H1 (cell line): ENCODE measurements around the gene SENP6. TPM values are rescaled to one million over a fixed set of nuclear protein-coding genes. Genes with fewer than 3 reads are reported as not detected.

ENCODE experiments used
- CTCF ChIA-PET: fragments of 300-600 bp; sonication (Branson Sonifier 250); formaldehyde crosslinking; loops from one replicate; lab custom pipeline; 2021; ENCODE audit not compliant: partially characterized antibody; lab: Charles Lee
- POLR2A ChIA-PET: fragments of 300-600 bp; sonication (Branson Sonifier 250); formaldehyde crosslinking; loops from one replicate; lab custom pipeline; 2021; ENCODE audit warnings: inconsistent platforms; ENCODE audit not compliant: partially characterized antibody; lab: Charles Lee
- DNase-seq, 2 experiments: peaks; one replicate each; pipeline versions ENCODE4 v3.0.0 to v3.0.0-alpha.2; 2010 to 2022; ENCODE audit warnings: low spot score in 2 of 2, low read depth in 1 of 2, mixed read lengths in 1 of 2
- FAIRE-seq: peaks from 2 replicates; lab custom pipeline; 2011; peaks lifted over from hg19 to GRCh38; lab: Jason Lieb, UNC
- H2AFZ ChIP-seq: 2 replicates; pipeline ENCODE4 v1.8.1; 2012; ENCODE audit warnings: low read length, inconsistent platforms
- H2AK5ac ChIP-seq: 2 replicates; pipeline ENCODE4 v1.6.1; 2013; ENCODE audit warnings: low read depth, low read length
- H2BK120ac ChIP-seq: replicated peaks from 2 replicates; pipeline ENCODE3; 2013; ENCODE audit warnings: low read depth, low read length, inconsistent platforms
- H2BK12ac ChIP-seq: 2 replicates; pipeline ENCODE4 v1.6.1; 2013; ENCODE audit warnings: low read depth, low read length
- H2BK15ac ChIP-seq: 2 replicates; pipeline ENCODE4 v1.6.1; 2013; ENCODE audit warnings: low read length
- H2BK20ac ChIP-seq: 2 replicates; pipeline ENCODE4 v1.6.1; 2013; ENCODE audit warnings: low read length
- H2BK5ac ChIP-seq: 2 replicates; pipeline ENCODE4 v1.6.1; 2013; ENCODE audit warnings: low read depth, low read length
- H3K14ac ChIP-seq: 2 replicates; pipeline ENCODE4 v1.6.1; 2013; ENCODE audit warnings: inconsistent platforms; ENCODE audit not compliant: insufficient read length
- H3K18ac ChIP-seq: 2 replicates; pipeline ENCODE4 v1.6.1; 2013; ENCODE audit warnings: low read length; ENCODE audit errors: extremely low read depth
- H3K23ac ChIP-seq: 2 replicates; pipeline ENCODE4 v1.6.1; 2013; ENCODE audit warnings: inconsistent platforms; ENCODE audit not compliant: insufficient read length
- H3K23me2 ChIP-seq: 2 replicates; pipeline ENCODE4 v1.6.1; 2013; ENCODE audit warnings: low read depth, low read length
- H3K27ac ChIP-seq: 2 replicates; pipeline ENCODE4 v1.6.1; 2011; ENCODE audit warnings: low read depth, low read length, inconsistent platforms
- H3K27me3 ChIP-seq, 4 experiments: replicated peaks in 1 of 4; 1 replicate in 1 of 4; 2 replicates in 3 of 4; pipeline versions ENCODE4 v1.6.1 to v1.8.1; 2011 to 2013; ENCODE audit warnings: low read length in 3 of 4, mild to moderate bottlenecking in 3 of 4, inconsistent platforms in 2 of 4, mixed read lengths in 2 of 4, moderate library complexity in 1 of 4; ENCODE audit not compliant: control insufficient read depth in 3 of 4, insufficient read depth in 3 of 4; ENCODE audit errors: extremely low read depth in 1 of 4
- H3K36me3 ChIP-seq, 4 experiments: 2 replicates each; pipeline versions ENCODE4 v1.6.1 to v1.8.1; 2011 to 2013; ENCODE audit warnings: mild to moderate bottlenecking in 4 of 4, low read length in 3 of 4, moderate library complexity in 2 of 4, control low read depth in 1 of 4, inconsistent platforms in 1 of 4; ENCODE audit not compliant: insufficient read depth in 4 of 4, control insufficient read depth in 2 of 4
- H3K4ac ChIP-seq: replicated peaks from 2 replicates; pipeline ENCODE3; 2013; ENCODE audit warnings: low read length, low read depth, mixed read lengths, inconsistent platforms; ENCODE audit not compliant: insufficient read length
- H3K4me1 ChIP-seq, 4 experiments: replicated peaks in 1 of 4; 1 replicate in 1 of 4; 2 replicates in 3 of 4; pipeline versions ENCODE4 v1.6.1 to v1.8.1; 2011 to 2013; ENCODE audit warnings: low read length in 3 of 4, inconsistent platforms in 2 of 4, mixed read lengths in 1 of 4; ENCODE audit not compliant: insufficient read depth in 4 of 4, control insufficient read depth in 3 of 4
- H3K4me2 ChIP-seq, 2 experiments: 2 replicates each; pipeline versions ENCODE4 v1.6.1 to v1.8.1; 2011 to 2013; ENCODE audit warnings: low read depth in 2 of 2, low read length in 2 of 2, control low read depth in 1 of 2, inconsistent platforms in 1 of 2, mild to moderate bottlenecking in 1 of 2; ENCODE audit not compliant: insufficient read depth in 1 of 2
- H3K4me3 ChIP-seq, 4 experiments: fragments of 200-600, 300-600 bp in 1 of 4; sonication (generic), shearing (Covaris generic), sonication (Bioruptor Twin) in 1 of 4; 2 replicates each; pipeline versions ENCODE4 v1.5.1 to v1.8.1; 2011 to 2016; ENCODE audit warnings: low read length in 4 of 4, low read depth in 3 of 4, control low read depth in 2 of 4, inconsistent platforms in 2 of 4, mild to moderate bottlenecking in 2 of 4, mixed read lengths in 1 of 4, moderate library complexity in 1 of 4; ENCODE audit not compliant: insufficient read depth in 2 of 4; ENCODE audit errors: extremely low read depth in 1 of 4
- H3K56ac ChIP-seq: replicated peaks from 2 replicates; pipeline ENCODE3; 2013; ENCODE audit warnings: low read depth, mild to moderate bottlenecking, mixed read lengths, low read length, inconsistent platforms; ENCODE audit not compliant: insufficient read length
- H3K79me1 ChIP-seq: 2 replicates; pipeline ENCODE4 v1.6.1; 2013; ENCODE audit warnings: low read depth, low read length, control low read depth
- H3K79me2 ChIP-seq, 2 experiments: 2 replicates each; pipeline versions ENCODE4 v1.6.1 to v1.8.1; 2012 to 2013; ENCODE audit warnings: low read length in 2 of 2, mild to moderate bottlenecking in 2 of 2, inconsistent platforms in 1 of 2; ENCODE audit not compliant: insufficient read depth in 2 of 2, control insufficient read depth in 1 of 2
- H3K9ac ChIP-seq, 4 experiments: replicated peaks in 1 of 4; 1 replicate in 1 of 4; 2 replicates in 3 of 4; pipeline versions ENCODE4 v1.6.1 to v1.8.1; 2011 to 2013; ENCODE audit warnings: low read depth in 3 of 4, low read length in 3 of 4, control low read depth in 2 of 4, mild to moderate bottlenecking in 2 of 4, moderate library complexity in 2 of 4, inconsistent platforms in 1 of 4; ENCODE audit errors: extremely low read depth in 1 of 4
- H3K9me3 ChIP-seq, 2 experiments: 2 replicates each; pipeline versions ENCODE4 v1.6.1 to v1.8.1; 2012 to 2013; ENCODE audit warnings: mild to moderate bottlenecking in 2 of 2, moderate library complexity in 2 of 2, control low read depth in 1 of 2, inconsistent platforms in 1 of 2, low read depth in 1 of 2, low read length in 1 of 2, mixed read lengths in 1 of 2; ENCODE audit not compliant: insufficient read depth in 2 of 2
- H4K20me1 ChIP-seq, 2 experiments: replicated peaks in 1 of 2; 2 replicates each; pipeline versions ENCODE3 to v1.8.1; 2011 to 2013; ENCODE audit warnings: inconsistent platforms in 2 of 2, low read length in 2 of 2, mild to moderate bottlenecking in 1 of 2; ENCODE audit not compliant: insufficient read depth in 2 of 2, control insufficient read depth in 1 of 2
- H4K5ac ChIP-seq: 2 replicates; pipeline ENCODE4 v1.6.1; 2013; ENCODE audit warnings: low read length, low read depth, mixed read lengths, inconsistent platforms; ENCODE audit not compliant: insufficient read length
- H4K8ac ChIP-seq: 2 replicates; pipeline ENCODE4 v1.8.0; 2013; ENCODE audit warnings: mild to moderate bottlenecking, moderate library complexity, low read length, inconsistent platforms; ENCODE audit not compliant: insufficient read depth; ENCODE audit errors: extremely low read depth
- H4K91ac ChIP-seq: replicated peaks from 2 replicates; pipeline ENCODE3; 2013; ENCODE audit warnings: low read length, mixed read lengths, inconsistent platforms; ENCODE audit not compliant: insufficient read length
- CHD2 ChIP-seq: IDR thresholded peaks from 2 replicates; pipeline ENCODE4 v1.6.1; 2012; ENCODE audit warnings: low read length, improper control_type of control experiment
- CTBP2 ChIP-seq: IDR thresholded peaks from 2 replicates; pipeline ENCODE4 v1.7.0; 2011; ENCODE audit warnings: borderline replicate concordance, mild to moderate bottlenecking, moderate library complexity, mixed read lengths, low read length; ENCODE audit not compliant: insufficient read depth, insufficient read length
- KDM4A ChIP-seq: IDR thresholded peaks from one replicate; pipeline ENCODE4 v1.7.1; 2012; ENCODE audit warnings: low read depth, mild to moderate bottlenecking, moderate library complexity, low read length, inconsistent platforms; ENCODE audit not compliant: severe bottlenecking
- YY1 ChIP-seq: IDR thresholded peaks from 2 replicates; pipeline ENCODE4 v1.6.1; 2011; ENCODE audit warnings: low read depth, mild to moderate bottlenecking, low read length
- WGBS, 2 experiments: shearing (Covaris generic) in 1 of 2; methylation state at CpG; one replicate each; pipeline versions ENCODE4 v1.1.6 to v1.1.7; 2013 to 2015; ENCODE audit warnings: low lambda C conversion rate in 2 of 2, mixed read lengths in 2 of 2, inconsistent platforms in 1 of 2, low coverage in 1 of 2, missing lambda C conversion rate in 1 of 2; ENCODE audit not compliant: insufficient replicate concordance in 2 of 2, insufficient coverage in 1 of 2, insufficient read length in 1 of 2; ENCODE audit errors: extremely low coverage in 1 of 2, missing lambda C conversion rate in 1 of 2; 5-methylcytosine and 5-hydroxymethylcytosine counted together
- polyA plus RNA-seq, 7 experiments: library from polyadenylated mRNA; depleted of rRNA in 3 of 7; stranded (reverse) in 5 of 7; unstranded in 2 of 7; fragments of >200 nt in 5 of 7; fragments of 200-250 nt in 2 of 7; gene quantifications; 1 replicate in 5 of 7; 2 replicates in 1 of 7; 4 replicates in 1 of 7; pipeline versions ENCODE4 v1.2.1 to v1.2.3, GENCODE V29; 2011 to 2013; ENCODE audit warnings: missing spikeins in 2 of 7, mixed read lengths in 2 of 7
- total RNA-seq: library from RNA; stranded (reverse); fragmentation: NEBNext Ultra II Directional; extraction: Animal tissue kit (Norgen Biotek cat#: 25700); gene quantifications from 2 replicates; pipeline ENCODE4 v1.2.1, GENCODE V29; 2021

SENP6 gene
- total and polyA plus RNA-seq, 2 of the 8 experiments (the other 6 are each of a cell fraction or from before 2014, with no cell fraction given) = 13.8 to 103 TPM

DNA sequence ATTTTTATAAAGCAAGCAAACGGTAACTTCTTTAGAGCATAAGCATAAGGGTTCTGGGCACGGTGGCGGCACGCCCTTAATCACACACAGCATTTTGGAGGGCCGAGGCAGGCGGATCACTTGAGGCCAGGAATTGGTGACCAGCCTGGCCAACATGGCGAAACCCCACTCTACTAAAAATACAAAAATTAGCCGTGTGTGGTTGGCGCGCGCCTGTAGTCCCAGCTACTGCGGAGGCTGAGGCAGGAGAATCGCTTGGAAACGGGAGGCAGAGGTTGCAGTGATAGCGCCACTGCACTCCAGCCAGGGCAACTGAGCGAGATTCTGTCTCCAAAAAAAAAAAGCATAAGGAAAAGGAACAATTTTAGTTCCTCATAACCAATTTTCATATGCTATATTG is 2.6 kb downstream of the SENP6 start:
- H4K8ac ChIP-seq = peak overlapping the region; percentile 74; the same call in 1 of the 2 replicates
- DNase-seq (no peak), FAIRE-seq (no peak)
- 92% methylated on average over 16 of the region's 16 CpGs; no CpG with 5 or more reads in 1 of the 2 experiments for WGBS, 2 experiments
- peak overlapping the region in 3 of 4 experiments; percentile 90 to 99 (median 93); a peak in 4 of 8 replicates for H3K4me3 ChIP-seq
- H3K9me3 ChIP-seq = no peaks in the 10 kb centered on the region
- H4K20me1 ChIP-seq = peaks cover 1 to 10% of the 10 kb centered on the region in 2 experiments
- H3K27me3 ChIP-seq = no peaks in the 10 kb centered on the region
- H3K4ac ChIP-seq = no peak overlapping the region
- no peak overlapping the region for H3K9ac ChIP-seq
- no peak overlapping the region for H2BK12ac ChIP-seq
- H3K23ac ChIP-seq = no peak overlapping the region
- H3K23me2 ChIP-seq = no peaks in the 10 kb centered on the region; the same call in 1 of the 2 replicates
- H3K56ac ChIP-seq = no peak overlapping the region
- ChIA-PET CTCF (no interaction called here), POLR2A (interaction anchor here (0.6 to 3.3 kb wide), 6 partner anchors 8 to 270 kb away, joined by 3 to 48 read pairs (median 7); no protein-coding TSS in a partner anchor)
- H3K27ac ChIP-seq = no peak overlapping the region
- H4K5ac ChIP-seq = no peak overlapping the region
- H2AFZ ChIP-seq = no peak overlapping the region
- peak overlapping the region; percentile 75 to 81; a peak in 2 of 4 replicates for H3K4me2 ChIP-seq
- H3K79me1 ChIP-seq = peaks cover 2% of the 10 kb centered on the region; the same call in 1 of the 2 replicates
- H3K4me1 ChIP-seq = peaks cover 0 to 10% (median 2%) of the 10 kb centered on the region in 4 experiments; a peak in 3 of 7 replicates
- H2AK5ac ChIP-seq = no peak overlapping the region
- H3K18ac ChIP-seq = no peak overlapping the region
- peaks cover 44 to 84% of the 10 kb centered on the region in 2 experiments for H3K79me2 ChIP-seq
- no peaks in the 10 kb centered on the region for H3K36me3 ChIP-seq
- no peak overlapping the region for H2BK15ac ChIP-seq
- H2BK5ac ChIP-seq = no peak overlapping the region
- no peak overlapping the region for H4K91ac ChIP-seq
- no peak overlapping the region for H2BK120ac ChIP-seq
- H3K14ac ChIP-seq = no peak overlapping the region
- no peak overlapping the region for H2BK20ac ChIP-seq
- TF ChIP-seq KDM4A (no peak), CTBP2 (no peak), YY1 (no peak), CHD2 (no peak)
